Loucy (cell line): ENCODE measurements around the gene AGO4.
"Not testable (repeated sequence)": the region's sequence is repeated elsewhere in the genome, so short reads cannot be mapped to it uniquely, and the experiment has no call there.

Experiments used
- H2AFZ ChIP-seq: fragments of 200-600 bp; sonication (generic); 2 replicates; pipeline ENCODE4 v1.6.0; 2016; ENCODE audit warnings: antibody characterized with exemption, mild to moderate bottlenecking, low read length, moderate library complexity
- H3F3A ChIP-seq: fragments of 200-600 bp; 2 replicates; pipeline ENCODE4 v1.6.0; 2016; ENCODE audit warnings: antibody characterized with exemption, low read depth, mild to moderate bottlenecking
- H3K27me3 ChIP-seq: fragments of 200-600 bp; sonication (generic); 2 replicates; pipeline ENCODE4 v1.6.1; 2014; ENCODE audit warnings: low read length, mild to moderate bottlenecking; ENCODE audit not compliant: insufficient read depth, poor library complexity, severe bottlenecking
- H3K36me3 ChIP-seq: fragments of 200-600 bp; sonication (generic); 2 replicates; pipeline ENCODE4 v1.6.1; 2016; ENCODE audit warnings: low read length; ENCODE audit not compliant: insufficient read depth
- H3K4me1 ChIP-seq: fragments of 200-600 bp; sonication (generic); 2 replicates; pipeline ENCODE4 v1.5.1; 2014; ENCODE audit warnings: low read length, mild to moderate bottlenecking; ENCODE audit not compliant: insufficient read depth, poor library complexity, severe bottlenecking
- H3K4me2 ChIP-seq: fragments of 200-600 bp; sonication (generic); 2 replicates; pipeline ENCODE4 v1.6.0; 2014; ENCODE audit warnings: antibody characterized with exemption, low read length, low read depth, mild to moderate bottlenecking; ENCODE audit not compliant: poor library complexity, severe bottlenecking
- H3K4me3 ChIP-seq: fragments of 200-600 bp; sonication (generic); 2 replicates; pipeline ENCODE4 v1.5.1; 2014; ENCODE audit warnings: low read length, mild to moderate bottlenecking, mixed read lengths; ENCODE audit not compliant: poor library complexity, severe bottlenecking
- H3K79me2 ChIP-seq: fragments of 200-600 bp; sonication (generic); 2 replicates; pipeline ENCODE4 v1.6.1; 2014; ENCODE audit warnings: low read length; ENCODE audit not compliant: insufficient read depth
- H3K9ac ChIP-seq: fragments of 200-600 bp; sonication (generic); 2 replicates; pipeline ENCODE4 v1.6.0; 2014; ENCODE audit warnings: mild to moderate bottlenecking, low read depth, low read length, moderate library complexity; ENCODE audit not compliant: poor library complexity, severe bottlenecking
- H3K9me2 ChIP-seq: fragments of 200-600 bp; sonication (generic); replicated peaks from 2 replicates; pipeline ENCODE4 v1.6.1; 2016; ENCODE audit warnings: low read depth, low read length, mixed read lengths
- H3K9me3 ChIP-seq: fragments of 200-600 bp; sonication (generic); 2 replicates; pipeline ENCODE4 v1.6.1; 2014; ENCODE audit warnings: mild to moderate bottlenecking, antibody characterized with exemption, low read length, low read depth; ENCODE audit not compliant: insufficient read depth
- H4K20me1 ChIP-seq: fragments of 200-600 bp; sonication (generic); 2 replicates; pipeline ENCODE4 v1.6.0; 2014; ENCODE audit warnings: antibody characterized with exemption, low read length, mild to moderate bottlenecking; ENCODE audit not compliant: insufficient read depth, poor library complexity, severe bottlenecking
- EZH2phosphoT487 ChIP-seq: fragments of 200-600 bp; IDR thresholded peaks from 2 replicates; pipeline ENCODE4 v1.6.1; 2018; ENCODE audit warnings: antibody characterized with exemption, mild to moderate bottlenecking, moderate library complexity, borderline replicate concordance
- TF ChIP-seq, protein P1 (sequence below): fragments of 200-600 bp; sonication (generic); conservative IDR thresholded peaks from 2 replicates; pipeline ENCODE4 v1.5.1; 2014; ENCODE audit warnings: mild to moderate bottlenecking, antibody characterized with exemption, low read length

AGO4 gene

DNA sequence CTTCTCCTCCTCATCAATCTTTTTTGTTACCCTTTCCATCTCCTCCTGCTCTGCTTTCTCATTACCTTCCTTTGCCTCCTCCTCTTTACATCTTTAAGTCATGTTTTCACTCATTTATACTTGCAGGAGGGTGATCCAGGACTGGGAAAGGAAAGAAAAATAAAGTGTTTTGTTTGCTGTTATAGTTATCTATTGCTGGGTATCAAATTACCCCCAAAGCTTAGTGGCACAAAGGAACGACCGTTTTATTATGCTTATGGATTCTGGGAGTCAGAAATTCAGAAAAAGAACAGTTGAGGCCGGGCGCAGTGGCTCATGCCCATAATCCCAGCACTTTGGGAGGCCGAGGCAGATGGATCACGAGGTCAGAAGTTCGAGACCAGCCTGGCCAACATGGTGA is 12.5 kb upstream of the AGO4 start:
- TF ChIP-seq EZH2phosphoT487 = no peak
- TF ChIP-seq, protein P1, sequence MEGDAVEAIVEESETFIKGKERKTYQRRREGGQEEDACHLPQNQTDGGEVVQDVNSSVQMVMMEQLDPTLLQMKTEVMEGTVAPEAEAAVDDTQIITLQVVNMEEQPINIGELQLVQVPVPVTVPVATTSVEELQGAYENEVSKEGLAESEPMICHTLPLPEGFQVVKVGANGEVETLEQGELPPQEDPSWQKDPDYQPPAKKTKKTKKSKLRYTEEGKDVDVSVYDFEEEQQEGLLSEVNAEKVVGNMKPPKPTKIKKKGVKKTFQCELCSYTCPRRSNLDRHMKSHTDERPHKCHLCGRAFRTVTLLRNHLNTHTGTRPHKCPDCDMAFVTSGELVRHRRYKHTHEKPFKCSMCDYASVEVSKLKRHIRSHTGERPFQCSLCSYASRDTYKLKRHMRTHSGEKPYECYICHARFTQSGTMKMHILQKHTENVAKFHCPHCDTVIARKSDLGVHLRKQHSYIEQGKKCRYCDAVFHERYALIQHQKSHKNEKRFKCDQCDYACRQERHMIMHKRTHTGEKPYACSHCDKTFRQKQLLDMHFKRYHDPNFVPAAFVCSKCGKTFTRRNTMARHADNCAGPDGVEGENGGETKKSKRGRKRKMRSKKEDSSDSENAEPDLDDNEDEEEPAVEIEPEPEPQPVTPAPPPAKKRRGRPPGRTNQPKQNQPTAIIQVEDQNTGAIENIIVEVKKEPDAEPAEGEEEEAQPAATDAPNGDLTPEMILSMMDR = no peak
- no peaks in the 10 kb centered on the region for H3K4me1 ChIP-seq

DNA sequence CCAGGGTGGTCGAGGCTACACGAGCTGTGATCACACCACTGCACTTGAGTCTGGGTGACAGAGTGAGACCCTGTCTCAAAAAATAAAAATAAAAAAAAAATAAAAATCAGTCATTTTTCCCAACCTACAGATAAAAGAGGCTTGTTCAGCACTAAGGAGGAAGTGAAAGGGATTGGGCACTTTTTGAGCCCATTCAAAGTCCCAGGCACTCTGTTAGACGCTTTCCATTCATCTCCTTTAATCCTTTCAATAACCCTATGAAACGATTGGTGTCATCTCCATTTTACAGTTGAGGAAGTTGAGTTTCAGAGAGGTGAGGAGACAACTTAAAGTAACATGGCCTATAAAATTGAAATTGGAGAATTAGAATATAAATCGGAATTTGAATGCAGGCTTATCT is 10.4 kb upstream of the AGO4 start:
- Histone ChIP-seq H4K20me1 (no peaks in the 10 kb centered on the region), H3K4me2 (no peak overlapping the region), H3K9ac (no peak overlapping the region), H3K79me2 (no peaks in the 10 kb centered on the region), H3K9me2 (no peaks in the 10 kb centered on the region), H2AFZ (no peak overlapping the region), H3K4me1 (no peaks in the 10 kb centered on the region), H3K4me3 (no peak overlapping the region), H3K27me3 (no peaks in the 10 kb centered on the region), H3K9me3 (no peaks in the 10 kb centered on the region), H3F3A (no peaks in the 10 kb centered on the region), H3K36me3 (no peaks in the 10 kb centered on the region)
- TF ChIP-seq, protein P1 = no peak
- no peak for TF ChIP-seq EZH2phosphoT487

More for the DNA sequence above, 12.5 kb upstream of the AGO4 start:
- Histone ChIP-seq H3K9ac (no peak overlapping the region), H3K79me2 (no peaks in the 10 kb centered on the region), H2AFZ (no peak overlapping the region), H4K20me1 (no peaks in the 10 kb centered on the region), H3K27me3 (no peaks in the 10 kb centered on the region), H3K36me3 (no peaks in the 10 kb centered on the region), H3K9me2 (no peaks in the 10 kb centered on the region), H3F3A (no peaks in the 10 kb centered on the region), H3K4me2 (no peak overlapping the region), H3K4me3 (no peak overlapping the region), H3K9me3 (no peaks in the 10 kb centered on the region)

DNA sequence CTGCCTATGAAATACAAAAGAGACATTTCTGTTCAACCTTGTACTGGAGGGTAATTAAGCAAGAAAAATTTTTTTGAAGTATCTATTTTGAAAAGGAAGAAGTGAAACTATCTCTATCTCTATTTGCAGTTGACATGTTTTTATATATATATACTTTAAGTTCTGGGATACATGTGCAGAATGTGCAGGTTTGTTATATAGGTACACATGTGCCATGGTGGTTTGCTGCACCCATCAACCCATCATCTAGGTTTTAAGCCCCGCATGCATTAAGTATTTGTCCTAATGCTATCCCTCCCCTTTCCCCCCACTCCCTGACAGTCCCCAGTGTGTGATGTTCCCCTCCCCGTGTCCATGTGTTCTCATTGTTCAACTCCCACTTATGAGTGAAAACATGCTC is 9.8 kb upstream of the AGO4 start:
- not testable (repeated sequence) for H3K36me3 ChIP-seq, H3K4me1 ChIP-seq, H4K20me1 ChIP-seq, H3K9me2 ChIP-seq, H2AFZ ChIP-seq, H3K9ac ChIP-seq, H3K9me3 ChIP-seq, H3K4me3 ChIP-seq, H3K79me2 ChIP-seq, H3K4me2 ChIP-seq, H3K27me3 ChIP-seq, H3F3A ChIP-seq

DNA sequence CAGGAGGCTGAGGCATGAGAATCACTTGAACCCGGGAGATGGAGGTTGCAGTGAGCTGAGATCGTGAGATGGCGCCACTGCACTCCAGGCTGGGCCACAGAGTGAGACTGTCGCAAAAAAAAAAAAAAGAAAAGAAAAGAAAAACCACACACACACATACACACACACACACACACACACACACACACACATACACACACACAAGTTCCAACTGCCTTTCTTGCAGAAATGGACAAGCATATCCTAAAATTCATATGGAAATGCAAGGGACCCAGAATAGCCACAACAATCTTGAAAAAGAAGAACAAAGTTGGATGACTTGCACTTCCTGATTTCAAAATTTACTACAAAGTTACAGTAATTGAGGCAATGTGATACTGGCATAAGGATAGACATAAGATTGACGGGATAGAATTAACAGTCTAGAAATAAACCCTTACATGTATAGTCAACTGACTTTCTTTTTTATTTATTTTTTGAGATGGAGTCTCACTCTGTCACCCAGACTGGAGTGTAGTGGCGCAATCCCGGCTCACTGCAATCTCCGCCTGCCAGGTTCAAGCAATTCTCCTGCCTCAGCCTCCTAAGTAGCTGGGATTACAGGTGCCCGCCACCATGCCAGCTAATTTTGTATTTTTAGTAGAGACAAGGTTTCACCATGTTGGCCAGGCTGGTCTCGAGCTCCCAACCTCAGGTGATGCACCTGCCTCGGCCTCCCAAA is 7.5 kb upstream of the AGO4 start:
- H3K9me3 ChIP-seq, H3K9me2 ChIP-seq, H3K4me1 ChIP-seq: not testable (repeated sequence)

More for the DNA sequence above, 7.5 kb upstream of the AGO4 start:
- H3K27me3 ChIP-seq, H3K4me2 ChIP-seq, H3K4me3 ChIP-seq, H3K36me3 ChIP-seq, H3K79me2 ChIP-seq, H4K20me1 ChIP-seq, H3F3A ChIP-seq, H3K9ac ChIP-seq, H2AFZ ChIP-seq: not testable (repeated sequence)
